ENCODE results near the gene RASAL3.

RASAL3 gene

DNA sequence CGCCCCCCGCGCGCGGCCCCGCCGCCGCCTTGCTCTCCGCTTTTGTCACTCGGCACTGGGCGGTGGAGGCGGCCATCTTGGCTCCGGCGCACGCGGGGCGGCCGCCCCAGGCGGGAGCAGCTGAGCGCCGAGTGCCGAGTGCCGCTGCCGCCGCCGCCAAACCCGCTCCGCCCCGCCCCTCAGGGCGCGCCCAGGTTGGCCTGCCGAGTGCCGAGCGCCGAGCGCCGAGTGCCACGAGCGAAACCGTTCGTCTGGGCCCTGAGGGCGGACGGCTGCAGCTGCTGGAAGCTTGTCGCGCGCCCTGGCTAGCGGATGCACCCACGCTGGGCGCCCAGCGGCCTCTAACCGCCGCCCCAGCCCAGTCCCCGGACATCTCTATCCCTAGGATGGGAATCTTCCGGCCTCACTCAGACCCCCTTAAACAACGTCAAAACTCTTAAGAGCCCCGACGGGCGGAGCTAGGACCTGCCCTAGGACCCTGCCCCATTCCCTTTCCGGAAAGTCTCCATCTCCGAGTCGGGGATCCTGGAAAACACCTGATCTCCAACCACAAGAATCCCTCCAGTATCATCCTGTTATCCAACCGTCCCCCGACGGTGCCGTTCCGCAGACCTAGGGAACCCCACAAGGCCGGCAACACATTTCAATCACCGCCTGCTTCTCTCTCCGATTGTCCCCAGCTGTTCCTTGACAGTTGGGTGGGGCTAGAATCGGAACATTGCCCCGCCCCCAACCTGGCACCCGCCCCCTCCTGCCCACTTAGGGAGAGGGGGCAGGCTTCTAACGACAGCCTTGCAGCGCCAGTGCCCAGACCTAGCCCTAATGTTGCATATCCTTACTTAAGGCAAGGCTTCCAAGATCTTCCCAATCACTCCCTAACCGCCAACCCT, 31.5 kb downstream of the RASAL3 start:
- peak; percentile 88 for DNase-seq

DNA sequence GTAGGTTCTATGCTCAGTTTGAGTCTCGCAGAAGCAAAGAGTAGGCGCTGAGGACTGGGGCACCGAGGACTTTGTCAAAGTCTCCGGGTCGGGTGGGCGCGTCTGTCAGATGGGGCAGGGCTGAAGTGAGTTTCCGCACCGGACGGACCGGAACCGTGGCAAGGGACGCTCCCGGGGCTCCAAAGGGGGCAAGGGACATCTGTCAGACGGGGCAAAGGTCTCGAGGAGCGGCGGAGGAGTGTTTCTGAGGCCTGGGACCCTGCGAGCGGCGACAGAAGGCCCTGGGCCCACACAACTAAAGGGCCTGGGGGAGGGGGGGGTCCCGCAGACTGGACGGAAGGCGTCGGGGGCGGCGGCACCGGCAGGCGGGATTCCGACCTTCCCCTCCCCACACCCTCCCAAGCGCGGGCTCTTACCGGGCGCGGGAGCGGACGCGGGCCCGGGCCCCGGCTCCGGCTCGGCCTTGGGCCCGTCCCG, 32.3 kb downstream of the RASAL3 start:
- DNase-seq = no peak

DNA sequence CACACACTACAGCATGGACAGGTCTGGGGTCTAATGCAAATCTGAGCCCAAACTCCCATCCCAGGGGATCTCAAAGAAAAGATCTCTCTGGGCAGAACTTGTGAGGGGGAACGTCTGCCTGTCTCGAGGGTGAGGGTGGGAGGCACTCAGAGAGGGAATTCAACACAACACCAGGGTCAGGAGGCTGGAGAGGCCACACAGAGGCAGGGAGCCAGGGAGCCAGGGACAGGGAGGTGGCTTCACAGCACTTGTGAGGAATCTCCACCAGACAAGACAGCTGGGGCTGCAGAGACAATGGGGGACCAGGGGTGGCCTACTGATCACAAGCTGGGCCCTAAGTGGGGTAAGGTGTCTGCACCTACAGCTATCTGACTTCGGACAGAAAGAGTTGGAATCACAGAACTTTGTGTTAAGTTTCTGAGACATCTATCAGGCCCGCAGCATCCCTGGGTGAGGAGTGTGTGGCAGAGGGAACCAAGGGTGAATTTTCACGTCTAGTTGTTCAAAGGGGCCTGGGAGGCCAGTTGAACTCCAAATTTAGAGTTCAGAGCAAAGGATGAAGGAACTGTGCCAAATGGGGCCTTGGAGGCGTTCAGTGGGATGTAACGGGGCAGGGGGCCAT, 32.8 kb downstream of the RASAL3 start:
- DNase-seq = no peak

DNA sequence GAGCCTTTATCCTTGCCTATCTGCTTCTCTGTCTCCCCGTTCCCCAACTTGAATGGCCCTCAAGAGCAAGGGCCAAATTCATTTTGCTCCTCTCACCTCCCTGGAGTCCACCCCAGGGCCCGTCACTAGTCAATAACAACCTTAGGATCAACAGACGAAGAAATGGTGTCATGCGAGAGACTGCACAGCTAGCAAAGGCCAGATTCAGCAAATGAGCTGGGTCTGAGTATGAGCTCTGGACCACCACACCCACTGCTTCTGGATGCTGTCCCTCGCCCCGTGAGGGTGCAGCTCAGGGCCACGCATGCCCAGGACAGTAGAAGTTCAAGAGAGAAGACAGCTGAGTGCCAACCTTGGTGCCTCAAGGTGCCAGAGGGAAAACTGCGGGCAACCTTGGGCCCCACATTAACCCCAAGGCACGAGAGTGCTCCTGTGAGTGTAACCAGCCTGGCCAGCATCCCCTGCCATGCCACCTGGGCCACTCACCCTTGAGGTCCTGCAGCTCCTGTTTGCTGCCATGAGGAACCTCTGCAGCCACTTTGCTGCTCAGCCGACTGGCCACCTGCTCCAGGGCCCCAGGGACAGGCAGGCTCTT, 33.7 kb downstream of the RASAL3 start:
- DNase-seq = no peak

DNA sequence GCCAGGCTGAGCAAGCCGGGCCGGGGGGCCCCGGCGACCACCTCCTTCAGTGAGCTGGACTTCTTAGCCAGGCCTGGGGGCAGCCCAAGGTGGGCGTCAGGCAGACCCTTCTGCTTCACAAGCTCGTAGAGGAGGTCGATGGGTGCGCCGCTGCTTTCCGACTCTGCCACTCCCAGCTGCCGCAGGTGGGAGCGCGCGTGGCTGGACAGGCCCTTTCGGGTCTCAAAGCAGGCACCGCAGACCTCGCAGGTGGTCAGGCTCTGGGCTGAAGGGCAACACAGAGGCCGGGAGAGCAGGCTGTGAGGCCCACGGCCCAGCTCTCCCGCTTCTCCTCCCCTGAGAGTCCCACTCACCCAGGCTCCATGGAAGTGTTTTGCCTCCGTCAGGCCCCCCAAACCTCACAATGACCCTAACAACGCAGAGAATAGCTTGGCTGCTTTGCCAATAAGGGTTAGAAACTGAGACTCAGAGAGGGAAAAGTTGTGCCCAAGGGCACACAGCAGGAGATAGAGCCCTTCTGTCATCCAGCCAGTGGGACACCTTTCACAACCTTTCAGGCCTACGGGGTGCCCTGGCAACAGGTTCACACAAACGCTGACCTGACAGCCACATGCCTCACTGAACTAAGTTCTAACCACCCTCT, 34.4 kb downstream of the RASAL3 start:
- DNase-seq = no peak

DNA sequence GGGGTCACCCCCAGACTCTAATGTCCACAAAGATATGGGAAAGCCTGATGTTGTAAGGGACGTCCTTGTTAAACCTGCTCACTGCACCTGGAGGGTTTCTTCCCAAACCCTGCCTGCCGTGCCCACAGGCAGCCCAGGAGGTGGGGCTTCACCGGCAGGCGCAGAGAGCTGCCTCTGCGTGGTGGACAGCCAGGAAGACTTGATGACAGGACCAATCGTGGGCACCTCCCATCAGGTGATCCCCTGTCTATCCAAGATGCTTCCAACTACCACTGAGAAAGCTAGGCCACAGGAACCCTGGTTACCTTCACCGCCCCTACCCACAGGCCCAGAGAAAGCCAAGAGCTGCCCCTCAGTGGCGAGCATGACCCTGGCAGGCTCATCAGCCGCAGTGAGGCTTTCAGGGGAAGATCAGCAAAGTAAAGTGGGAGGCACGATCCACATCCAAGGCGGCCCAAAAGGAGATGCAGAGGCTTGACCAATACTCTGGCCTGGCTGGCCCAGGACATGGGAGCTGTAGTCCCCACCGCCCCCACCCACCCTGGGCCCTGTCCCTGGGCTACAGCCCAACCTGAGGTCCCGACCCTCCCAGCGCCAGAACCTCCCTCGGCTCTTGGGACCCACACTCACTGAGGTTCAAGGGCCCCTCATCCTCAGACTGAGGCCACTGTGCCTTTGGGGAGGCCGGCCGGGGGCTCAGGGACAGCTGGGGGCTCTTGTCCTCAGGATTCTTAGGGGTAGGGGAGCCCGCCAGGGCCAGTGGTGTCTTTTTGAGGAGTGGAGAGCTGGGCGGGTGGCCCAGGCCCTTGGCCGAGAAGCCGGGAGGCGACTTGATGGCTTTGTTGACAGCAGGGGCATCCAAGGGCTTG, 35.2 kb downstream of the RASAL3 start:
- no peak for DNase-seq

DNA sequence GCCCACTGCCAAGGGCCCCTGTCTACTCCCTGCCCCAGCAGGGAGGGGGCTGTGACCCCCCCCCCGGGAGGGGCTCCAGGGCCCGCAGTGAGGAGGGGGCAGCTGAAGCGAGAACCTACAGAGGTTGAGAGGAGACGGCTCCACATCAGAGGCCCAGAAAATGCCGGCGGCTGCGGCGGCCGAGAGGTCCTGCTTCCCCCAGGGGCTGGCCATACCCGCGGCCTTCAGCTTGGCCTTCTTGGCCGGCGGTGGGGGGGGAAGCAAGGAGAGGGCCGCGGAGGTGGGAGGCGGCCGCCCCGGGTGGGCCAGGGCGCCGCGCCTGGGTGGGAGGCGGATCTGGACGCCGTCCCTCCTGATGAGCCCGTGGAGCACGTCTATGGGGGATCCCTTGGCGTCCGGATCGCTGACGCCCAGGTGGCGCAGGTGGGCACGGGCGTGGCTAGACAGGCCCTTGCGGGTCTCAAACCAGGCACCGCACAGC, 36.3 kb downstream of the RASAL3 start:
- no peak for DNase-seq

DNA sequence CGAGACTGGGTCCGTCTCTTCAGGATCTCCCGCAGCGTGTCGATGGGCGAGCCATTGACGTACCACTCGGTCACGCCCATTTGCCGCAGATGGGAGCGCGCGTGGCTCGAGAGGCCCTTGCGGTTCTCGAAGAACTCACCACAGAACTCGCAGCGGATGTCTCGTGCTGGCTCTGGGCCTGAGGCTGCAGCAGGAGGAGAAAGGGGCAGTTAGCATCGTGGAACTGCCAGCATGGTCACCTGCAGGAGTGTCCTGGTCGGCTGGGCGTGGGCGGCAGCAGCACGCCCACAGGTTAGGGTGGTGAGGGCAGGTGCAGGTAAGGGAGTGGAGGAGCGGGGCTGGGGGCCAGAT, 37.0 kb downstream of the RASAL3 start:
- DNase-seq = no peak

DNA sequence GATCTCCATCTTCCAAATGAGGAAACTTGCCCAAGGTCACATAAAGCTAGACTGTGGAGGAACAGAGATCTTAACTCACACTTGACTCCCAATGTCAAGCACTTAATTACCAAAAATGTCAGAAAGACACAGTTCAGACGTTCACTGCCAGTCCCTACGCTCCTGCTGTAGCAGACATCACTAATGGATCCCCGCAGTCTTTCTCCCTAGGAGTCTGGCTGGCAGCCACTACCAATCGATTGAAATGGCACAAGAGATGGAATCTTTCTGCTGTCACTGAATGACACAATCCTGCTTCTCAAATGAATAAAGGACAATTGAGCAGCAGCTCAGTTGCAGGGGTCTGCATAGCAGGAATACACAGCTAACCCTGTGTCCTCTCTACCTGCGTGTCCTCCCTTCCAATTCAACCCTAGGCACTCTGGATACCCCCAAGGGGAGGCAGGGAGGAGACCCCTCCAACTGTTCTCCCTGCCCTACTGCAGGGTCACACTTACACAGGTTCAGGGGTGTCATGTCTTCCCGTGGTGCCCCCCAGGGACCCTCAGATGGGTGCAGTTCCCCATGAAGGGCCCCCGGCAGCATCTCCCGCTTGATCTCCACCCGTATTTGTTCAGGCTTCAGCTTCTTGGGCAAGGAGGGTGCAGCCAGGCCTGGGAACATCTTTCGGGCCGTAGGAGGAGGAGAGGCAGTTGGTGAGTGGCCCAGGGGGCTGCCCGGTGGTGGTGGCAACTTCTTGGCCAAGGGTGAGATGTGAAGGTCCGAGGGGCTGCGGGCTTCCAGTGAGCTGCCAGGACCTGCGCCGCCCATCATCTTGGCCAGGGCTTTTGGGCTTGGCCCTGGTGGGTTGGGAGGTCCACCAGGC, 37.6 kb downstream of the RASAL3 start:
- no peak for DNase-seq

DNA sequence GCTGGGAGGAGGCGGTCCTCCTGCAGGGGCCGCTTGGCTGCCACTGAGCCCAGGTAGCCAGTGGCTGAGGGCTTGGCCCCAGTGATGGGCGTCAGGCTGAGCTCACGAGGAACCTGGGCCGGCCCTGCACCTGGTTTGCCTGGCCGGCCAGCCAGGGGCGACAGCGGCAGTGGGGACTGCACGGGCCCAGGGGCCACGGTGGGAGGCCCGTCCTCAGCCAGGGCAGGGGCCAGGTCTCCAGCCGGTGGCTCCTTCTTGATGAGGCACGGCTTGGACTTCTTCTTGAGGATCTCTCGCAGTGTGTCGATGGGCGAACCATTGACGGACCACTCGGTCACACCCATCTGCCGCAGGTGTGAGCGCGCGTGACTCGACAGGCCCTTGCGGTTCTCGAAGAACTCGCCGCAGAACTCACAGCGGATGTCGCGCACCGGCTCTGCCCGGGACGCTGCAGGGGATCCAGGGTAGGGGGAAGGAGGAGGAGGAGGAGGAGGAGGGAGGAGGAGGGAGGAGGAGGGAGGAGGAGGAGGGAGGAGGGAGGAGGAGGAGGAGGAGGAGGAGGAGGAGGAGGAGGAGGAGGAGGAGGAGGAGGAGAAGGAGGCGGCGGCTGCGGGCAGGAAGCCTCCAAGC, 38.9 kb downstream of the RASAL3 start:
- no peak for DNase-seq

DNA sequence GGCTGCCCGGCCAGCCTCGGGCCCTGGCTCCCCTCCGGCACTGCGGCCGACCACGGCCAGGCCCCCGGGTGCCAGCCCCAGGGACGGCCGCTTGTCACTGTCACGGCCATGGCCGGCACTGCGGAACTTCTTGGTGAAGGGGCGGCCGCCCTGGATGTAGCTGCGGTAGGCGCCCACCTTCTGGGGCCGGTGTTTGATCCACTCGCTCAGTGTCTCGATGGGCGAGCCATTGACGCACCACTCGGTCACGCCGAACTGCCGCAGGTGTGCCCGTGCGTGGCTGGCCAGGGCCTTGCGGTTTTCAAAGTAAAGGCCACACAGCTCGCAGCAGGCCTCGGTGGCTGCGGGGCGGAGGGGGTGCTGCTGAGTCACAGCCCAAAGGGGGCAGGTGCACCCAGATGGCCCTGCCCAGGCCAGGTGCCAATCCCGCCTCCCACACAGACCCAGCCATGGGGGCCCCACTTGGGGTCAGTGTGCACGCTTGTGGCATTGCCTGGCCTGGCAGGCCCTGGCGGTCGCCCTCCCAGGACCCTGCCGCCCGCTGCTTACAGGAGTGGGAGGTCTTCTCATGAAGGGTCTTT, 39.6 kb downstream of the RASAL3 start:
- DNase-seq = no peak

DNA sequence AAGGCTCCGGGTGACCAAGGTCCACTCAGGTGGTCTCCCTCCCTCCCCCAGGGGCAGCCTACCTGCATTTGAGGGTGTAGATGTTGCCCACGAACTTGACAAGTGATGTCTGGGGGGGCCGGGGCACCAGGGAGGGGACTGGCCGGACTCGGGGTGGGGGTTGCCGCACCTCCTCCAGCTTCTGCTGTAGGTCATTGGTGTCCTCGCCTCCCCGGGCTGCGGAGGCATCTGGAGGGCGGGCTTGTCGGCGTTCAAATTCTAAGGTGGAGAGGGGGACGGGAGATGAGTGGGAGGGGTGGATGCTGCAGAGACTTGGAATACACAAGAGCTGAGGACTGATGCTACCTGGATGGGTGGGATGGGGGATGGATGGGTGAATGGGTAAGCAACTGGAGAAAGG, 40.2 kb downstream of the RASAL3 start:
- DNase-seq = no peak

DNA sequence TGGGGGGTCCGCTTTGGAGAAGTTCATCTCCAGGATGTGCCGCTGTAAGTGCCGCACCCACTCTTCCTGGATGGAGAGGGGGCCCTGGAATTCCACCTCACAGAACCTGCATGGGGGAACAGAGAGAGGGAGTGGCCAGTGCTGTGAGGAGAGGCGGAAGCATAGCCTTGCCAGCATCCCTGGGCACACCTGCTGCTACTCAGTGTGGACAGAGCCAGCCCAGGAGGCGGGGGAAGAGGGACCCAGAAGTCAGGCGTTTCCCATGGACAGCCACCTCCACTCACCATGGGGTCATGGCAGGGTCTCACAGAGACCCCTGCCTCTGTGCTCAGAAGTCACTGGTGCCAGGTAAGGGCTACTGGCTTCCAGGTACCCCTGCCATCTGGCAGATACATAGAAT, 41.2 kb downstream of the RASAL3 start:
- DNase-seq = no peak

DNA sequence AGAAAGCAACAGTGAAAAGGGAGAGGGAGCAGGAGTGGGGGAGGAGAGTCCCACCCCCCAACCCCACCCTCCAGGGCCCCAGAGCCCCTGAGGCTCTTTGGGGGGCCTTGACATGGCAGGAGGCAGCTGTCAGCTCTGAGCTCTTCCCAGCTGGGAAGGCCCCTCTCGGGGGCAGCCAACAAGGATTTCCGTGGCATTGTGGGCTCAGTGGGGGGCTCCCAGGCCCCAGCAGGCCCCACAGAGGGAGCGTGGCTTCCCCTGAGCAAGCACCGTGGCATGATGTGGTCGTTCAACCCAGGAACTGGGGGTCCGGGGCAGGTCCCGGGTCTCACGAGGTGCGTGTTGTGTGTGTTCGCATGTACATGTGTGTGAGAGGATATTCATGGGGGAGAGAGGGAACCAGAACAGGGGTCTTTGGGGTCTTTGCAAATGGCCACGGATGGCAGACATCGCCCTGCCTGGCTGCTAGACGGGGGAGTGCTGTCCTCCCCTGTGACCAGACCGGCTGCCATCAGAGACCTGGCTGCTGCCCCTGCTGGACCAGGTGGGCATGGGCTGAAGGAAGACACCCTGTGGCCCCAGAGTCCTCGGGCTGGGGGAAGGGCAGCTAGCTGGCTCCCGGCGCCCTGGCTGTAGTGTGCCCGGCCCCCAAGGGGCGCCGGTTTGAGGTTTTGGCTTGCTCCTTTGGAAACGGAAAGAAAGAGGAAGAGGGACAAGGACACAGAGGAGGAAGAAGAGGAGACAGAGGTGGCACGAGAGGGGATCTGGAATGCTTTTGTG, 41.9 kb downstream of the RASAL3 start:
- no peak for DNase-seq

DNA sequence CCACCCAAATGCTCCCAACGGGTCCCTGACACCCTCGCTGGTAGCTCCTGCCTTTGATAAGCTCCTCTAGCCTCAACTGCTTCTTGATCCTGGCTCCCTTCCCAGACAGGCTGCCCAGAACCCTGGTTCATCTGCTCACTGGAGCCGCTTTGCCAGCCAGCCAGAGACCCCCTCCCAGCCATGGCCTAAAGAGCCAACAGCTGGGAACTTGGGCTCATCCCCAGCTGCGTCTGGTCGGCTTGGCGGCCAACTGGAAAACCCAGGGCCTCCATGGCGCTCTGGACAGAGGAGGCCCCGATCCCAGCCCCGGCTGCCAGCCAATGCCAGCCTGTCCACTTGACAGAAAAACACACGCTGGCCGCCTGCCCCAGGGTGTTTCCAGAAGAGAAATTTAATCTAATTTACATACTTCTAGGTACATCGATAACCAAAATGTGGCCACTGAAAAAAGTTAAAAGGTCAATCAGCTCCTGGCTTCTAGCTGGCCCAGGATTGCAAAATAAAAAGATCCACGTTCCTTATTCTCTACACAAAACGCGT, 42.6 kb downstream of the RASAL3 start:
- DNase-seq = no peak

DNA sequence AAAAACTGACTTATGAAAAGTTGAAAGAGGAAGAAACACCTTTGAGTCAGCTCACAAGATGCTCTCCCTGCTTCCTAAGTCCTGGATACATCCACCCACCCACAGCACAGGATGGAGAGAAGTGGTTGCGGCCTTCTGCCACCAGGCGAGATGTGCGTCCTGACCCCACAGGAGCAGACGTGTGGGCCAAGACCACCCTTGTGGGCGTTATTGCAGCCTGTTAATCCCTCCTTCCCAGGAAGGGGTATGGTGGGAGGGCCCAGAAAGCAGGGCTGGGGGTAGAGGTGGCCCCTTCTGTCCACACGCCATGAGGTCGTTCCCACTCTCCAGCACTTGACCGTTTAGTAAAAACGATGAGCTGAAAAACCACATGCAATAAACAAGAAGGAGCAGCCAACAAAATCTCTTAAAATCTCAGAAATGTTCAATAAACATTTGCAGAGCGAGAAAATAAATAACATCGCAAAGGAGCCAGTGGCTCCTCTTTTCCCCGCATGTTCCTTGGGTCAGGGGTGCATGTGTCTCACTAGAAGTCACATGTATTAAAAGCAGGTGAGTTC, 43.1 kb downstream of the RASAL3 start:
- DNase-seq = no peak

DNA sequence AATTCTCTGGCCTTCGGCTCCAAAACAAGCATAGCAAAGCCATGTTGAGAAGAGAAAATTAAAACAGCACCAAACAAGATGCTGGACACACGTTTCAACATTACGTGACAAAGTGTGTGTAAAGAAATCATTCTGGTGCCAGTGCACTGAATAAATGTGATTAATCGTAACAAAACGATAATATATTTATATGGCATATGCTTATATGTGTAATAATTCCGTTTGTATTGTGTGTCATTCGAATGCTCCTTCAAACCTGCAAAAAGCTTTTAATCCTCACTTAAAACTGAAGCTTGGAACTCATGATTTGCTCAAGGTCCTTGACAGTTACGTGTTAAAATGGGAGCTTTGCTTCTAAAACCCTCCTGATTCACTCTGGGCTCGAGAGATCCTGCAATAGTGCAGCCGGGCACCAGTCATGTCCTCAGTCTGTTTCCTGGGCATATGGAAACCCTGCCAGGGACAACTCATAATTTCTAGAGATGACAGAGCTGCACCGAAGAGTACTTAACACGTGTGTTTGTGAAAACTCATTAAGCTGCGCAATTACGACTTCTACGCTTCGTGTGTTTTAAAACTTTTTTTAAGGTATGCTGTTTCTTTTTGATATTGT, 44.8 kb downstream of the RASAL3 start:
- DNase-seq = no peak

DNA sequence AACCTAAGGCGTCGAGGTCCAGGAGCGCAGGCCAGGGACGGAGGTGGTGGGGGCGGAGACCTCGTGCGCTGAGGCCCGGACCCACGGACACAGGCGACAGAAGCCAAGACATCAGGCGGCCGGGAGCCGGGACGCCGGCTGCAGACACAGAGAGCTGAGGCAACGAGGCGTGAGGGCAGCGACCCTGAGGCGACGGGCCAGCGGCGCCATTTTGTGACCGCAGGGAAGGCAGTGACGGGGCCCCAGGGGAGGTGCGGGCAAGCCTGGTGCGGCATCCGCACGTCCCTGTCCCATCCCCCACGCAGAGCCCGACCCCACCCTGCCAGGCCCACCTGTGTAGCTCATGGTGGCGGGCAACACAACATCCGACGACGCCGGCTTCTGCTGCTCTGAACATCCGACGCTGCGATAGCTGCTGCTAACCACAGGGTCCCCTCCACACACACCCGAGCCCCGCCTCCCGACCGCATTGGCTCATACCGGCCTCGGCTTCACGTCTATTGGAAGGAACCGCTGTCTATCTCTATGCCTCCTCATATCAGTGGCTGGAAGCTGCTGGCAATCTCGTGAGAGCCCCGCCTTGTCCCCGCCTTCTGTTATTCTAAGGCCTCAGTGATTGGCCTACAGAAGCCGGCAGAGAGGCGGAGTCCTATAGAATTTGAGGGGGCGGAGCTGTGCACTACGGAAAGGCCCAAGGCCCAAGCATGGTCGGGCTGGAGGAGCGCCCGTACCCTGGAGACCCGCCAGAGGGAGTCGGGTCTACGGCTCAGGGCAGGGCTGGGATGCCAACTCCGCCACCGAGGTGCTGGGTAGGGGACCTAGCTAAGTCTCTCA, 45.5 kb downstream of the RASAL3 start, which contains the start of gene AKAP8L:
AKAP8L (minus strand) TSS at position 410 of the 834 bp plus-strand sequence; CDS start at position 345, 65 bp downstream.
- peak; percentile 99 for DNase-seq

Data from T1000 (cell line).